SU-DHL-6 (cell line): ENCODE measurements around the gene PRR36.

Source experiments
- EZH2phosphoT487 ChIP-seq: fragments of 200-600 bp; sonication (generic), shearing (Covaris generic); conservative IDR thresholded peaks from 2 replicates; pipeline ENCODE4 v1.6.1; 2018; ENCODE audit warnings: mild to moderate bottlenecking, antibody characterized with exemption, low read length, moderate library complexity, mixed read lengths
- TF ChIP-seq, protein P1 (sequence below): fragments of 200-600 bp; sonication (generic); IDR thresholded peaks from one replicate; pipeline ENCODE4 v1.5.1; 2017; ENCODE audit warnings: antibody characterized with exemption, mild to moderate bottlenecking, low read length, moderate library complexity; ENCODE audit not compliant: insufficient read depth, poor library complexity, severe bottlenecking

- TF ChIP-seq, protein P1, sequence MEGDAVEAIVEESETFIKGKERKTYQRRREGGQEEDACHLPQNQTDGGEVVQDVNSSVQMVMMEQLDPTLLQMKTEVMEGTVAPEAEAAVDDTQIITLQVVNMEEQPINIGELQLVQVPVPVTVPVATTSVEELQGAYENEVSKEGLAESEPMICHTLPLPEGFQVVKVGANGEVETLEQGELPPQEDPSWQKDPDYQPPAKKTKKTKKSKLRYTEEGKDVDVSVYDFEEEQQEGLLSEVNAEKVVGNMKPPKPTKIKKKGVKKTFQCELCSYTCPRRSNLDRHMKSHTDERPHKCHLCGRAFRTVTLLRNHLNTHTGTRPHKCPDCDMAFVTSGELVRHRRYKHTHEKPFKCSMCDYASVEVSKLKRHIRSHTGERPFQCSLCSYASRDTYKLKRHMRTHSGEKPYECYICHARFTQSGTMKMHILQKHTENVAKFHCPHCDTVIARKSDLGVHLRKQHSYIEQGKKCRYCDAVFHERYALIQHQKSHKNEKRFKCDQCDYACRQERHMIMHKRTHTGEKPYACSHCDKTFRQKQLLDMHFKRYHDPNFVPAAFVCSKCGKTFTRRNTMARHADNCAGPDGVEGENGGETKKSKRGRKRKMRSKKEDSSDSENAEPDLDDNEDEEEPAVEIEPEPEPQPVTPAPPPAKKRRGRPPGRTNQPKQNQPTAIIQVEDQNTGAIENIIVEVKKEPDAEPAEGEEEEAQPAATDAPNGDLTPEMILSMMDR, result no peak
- peak; percentile 17; the same call in 1 of the 2 replicates for TF ChIP-seq EZH2phosphoT487
Measured at GRCh38 chr19:7916955-7917266, 42.7 kb upstream of the PRR36 start.
